ENCODE measurements around the gene FAM229A. TPM values are rescaled to one million over a fixed set of nuclear protein-coding genes. Genes with fewer than 3 reads are reported as not detected.

The FAM229A gene
- total RNA-seq, 1 experiment from 2014 or later, result 5.6 TPM

GRCh38 chr1:32332290-32333079 lies 29.8 kb downstream of the FAM229A start:
- Histone ChIP-seq H3K23me2 (ENCODE audit: insufficient read length, low read depth, low read length, poor library complexity, severe bottlenecking) (peaks cover 11% of the 10 kb centered on the region), H4K8ac (replicated peaks; ENCODE audit: insufficient read length, low read depth, low read length) (no peak overlapping the region), H3K9me3 (ENCODE audit: control insufficient read depth, low read depth, low read length) (no peaks in the 10 kb centered on the region), H2BK120ac (ENCODE audit: low read depth, low read length, poor library complexity, severe bottlenecking) (no peak overlapping the region), H2BK15ac (ENCODE audit: low read depth, low read length) (no peak overlapping the region), H3K27ac (ENCODE audit: insufficient read length, low read depth, low read length) (no peak overlapping the region), H2BK20ac (ENCODE audit: low read depth, low read length, poor library complexity, severe bottlenecking) (no peak overlapping the region), H4K20me1 (ENCODE audit: control insufficient read depth, insufficient read depth, insufficient read length) (no peaks in the 10 kb centered on the region), H4K5ac (ENCODE audit: insufficient read length, low read depth, low read length) (no peak overlapping the region), H3K4me1 (ENCODE audit: insufficient read depth, low read length) (peaks cover 3% of the 10 kb centered on the region; the same call in 1 of the 2 replicates), H2AK5ac (ENCODE audit: insufficient read length, low read length) (no peak overlapping the region), H2AFZ (ENCODE audit: low read length) (no peak overlapping the region), H2BK5ac (ENCODE audit: insufficient read length, low read length) (no peak overlapping the region), H4K91ac (ENCODE audit: insufficient read length, low read depth, low read length) (no peak overlapping the region), H3K18ac (ENCODE audit: insufficient read length, low read depth, low read length) (no peak overlapping the region), H2BK12ac (ENCODE audit: insufficient read length, low read depth, low read length) (no peak overlapping the region), H3K27me3 (ENCODE audit: insufficient read depth, low read length) (peaks cover 2% of the 10 kb centered on the region; the same call in 1 of the 2 replicates), H3K79me2 (ENCODE audit: insufficient read depth, low read length) (peaks cover 6% of the 10 kb centered on the region; the same call in 1 of the 2 replicates), H3K79me1 (ENCODE audit: insufficient read depth, low read depth, low read length, poor library complexity, severe bottlenecking) (no peaks in the 10 kb centered on the region), H3T11ph (ENCODE audit: low read length) (no peak overlapping the region), H3K56ac (ENCODE audit: insufficient read length, low read depth, low read length) (no peak overlapping the region), H3K9ac (ENCODE audit: extremely low read depth, insufficient read length, low read length) (no peak overlapping the region), H3K4me2 (ENCODE audit: insufficient read depth, insufficient read length, low read length) (no peak overlapping the region), H3K14ac (ENCODE audit: insufficient read depth, low read length) (no peak overlapping the region), H3K23ac (ENCODE audit: insufficient read length, low read depth, low read length) (no peak overlapping the region), H3K4ac (ENCODE audit: low read depth, low read length) (no peak overlapping the region)
- Mint-ChIP-seq H3K4me1 (peaks cover 31 to 43% of the 10 kb centered on the region in 2 experiments), H3K9me3 (no peaks in the 10 kb centered on the region; a peak in 1 of 5 replicates), H3K36me3 (ENCODE audit: insufficient read depth in 1 of 3, low read depth in 3 of 3) (peaks cover 38 to 76% (median 65%) of the 10 kb centered on the region in 3 experiments), H3K27ac (peak overlapping the region; percentile 81 to 93 (median 91); a peak in 5 of 7 replicates), H3K4me3 (peak overlapping the region; percentile 12 to 57; a peak in 2 of 5 replicates), H3K27me3 (ENCODE audit: low read depth) (peaks cover 15% of the 10 kb centered on the region)
- WGBS (ENCODE audit: extremely low coverage, insufficient read length, low lambda C conversion rate), result no CpG with 5 or more reads among the region's 3 CpGs
- no peak for DNase-seq
- no peak for TF ChIP-seq CTCF (conservative IDR thresholded peaks at IDR 0.05)
